Measurements from ENCODE around the gene ZNF33A. TPM values are rescaled to one million over a fixed set of nuclear protein-coding genes. Genes with fewer than 3 reads are reported as not detected.
"Not testable (repeated sequence)": the region's sequence is repeated elsewhere in the genome, so short reads cannot be mapped to it uniquely, and the experiment has no call there.

ZNF33A gene
- total RNA-seq, 1 donor from 2014 or later, result 29.3 TPM

GRCh38 chr10:38043516-38043915 is 33.0 kb downstream of the ZNF33A start:
- no peak overlapping the region for H3K4me3 Mint-ChIP-seq (ENCODE audit: unreplicated experiment)
- no peak for TF ChIP-seq CTCF (IDR thresholded peaks at IDR 0.05; ENCODE audit: unreplicated experiment)
- no peak for DNase-seq (ENCODE audit: low spot score)
- H3K27ac Mint-ChIP-seq (ENCODE audit: unreplicated experiment), result no peak overlapping the region
- no peaks in the 10 kb centered on the region for H3K9me3 Mint-ChIP-seq (ENCODE audit: unreplicated experiment)
- no peaks in the 10 kb centered on the region for H3K4me1 Mint-ChIP-seq (ENCODE audit: unreplicated experiment)
- no peaks in the 10 kb centered on the region for H3K27me3 Mint-ChIP-seq (ENCODE audit: unreplicated experiment)
- peaks cover 42% of the 10 kb centered on the region for H3K36me3 Mint-ChIP-seq (ENCODE audit: low read depth, unreplicated experiment)

DNA sequence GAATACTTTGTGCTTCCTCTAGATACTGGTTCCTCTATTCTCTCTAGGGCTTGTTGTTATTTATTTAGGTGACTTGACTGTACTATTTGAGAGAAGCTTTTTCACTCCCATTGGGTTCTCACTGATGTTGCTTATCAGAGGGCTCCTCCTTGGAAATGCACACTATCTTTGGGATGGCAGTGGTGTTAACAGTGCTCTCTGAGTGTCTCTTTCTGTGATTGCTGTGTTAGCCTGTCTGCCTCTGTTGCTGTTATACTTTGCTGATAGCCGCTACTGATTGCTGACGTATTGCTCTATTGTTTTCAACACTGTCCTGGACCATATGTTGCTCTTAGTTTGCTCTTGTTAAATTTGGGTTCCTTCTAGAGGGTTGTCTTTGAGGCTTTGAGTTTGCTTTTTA is 34.7 kb downstream of the ZNF33A start:
- no peak for DNase-seq (ENCODE audit: low spot score)
- Mint-ChIP-seq H3K27ac (ENCODE audit: unreplicated experiment) (no peak overlapping the region), H3K27me3 (ENCODE audit: unreplicated experiment) (no peaks in the 10 kb centered on the region), H3K4me1 (ENCODE audit: unreplicated experiment) (no peaks in the 10 kb centered on the region), H3K4me3 (ENCODE audit: unreplicated experiment) (no peak overlapping the region), H3K9me3 (ENCODE audit: unreplicated experiment) (no peaks in the 10 kb centered on the region), H3K36me3 (ENCODE audit: low read depth, unreplicated experiment) (peaks cover 47% of the 10 kb centered on the region)
- TF ChIP-seq CTCF (IDR thresholded peaks at IDR 0.05; ENCODE audit: unreplicated experiment), result no peak

DNA sequence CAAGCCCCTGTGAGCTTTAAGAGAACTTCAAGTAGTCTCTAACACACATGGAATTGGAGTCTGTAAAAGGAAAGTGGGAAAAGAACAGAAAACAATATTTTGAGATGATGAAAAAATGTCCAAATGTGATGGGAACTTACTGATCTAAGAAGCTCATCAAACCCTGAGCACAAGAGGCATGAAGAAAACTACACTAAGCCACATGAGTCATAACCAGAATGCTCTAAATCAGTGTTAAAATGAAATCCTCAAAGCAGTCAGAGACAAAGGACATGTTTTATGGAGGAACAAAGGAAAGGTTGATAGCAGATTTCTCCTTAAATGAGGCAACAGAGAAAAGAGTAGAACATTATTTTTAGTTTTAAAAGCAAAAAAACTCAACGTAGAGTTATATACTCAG is 37.2 kb downstream of the ZNF33A start:
- Mint-ChIP-seq H3K27me3 (ENCODE audit: unreplicated experiment) (no peaks in the 10 kb centered on the region), H3K4me1 (ENCODE audit: unreplicated experiment) (no peaks in the 10 kb centered on the region), H3K27ac (ENCODE audit: unreplicated experiment) (no peak overlapping the region), H3K4me3 (ENCODE audit: unreplicated experiment) (no peak overlapping the region), H3K9me3 (ENCODE audit: unreplicated experiment) (no peaks in the 10 kb centered on the region), H3K36me3 (ENCODE audit: low read depth, unreplicated experiment) (peaks cover 51% of the 10 kb centered on the region)
- TF ChIP-seq CTCF (IDR thresholded peaks at IDR 0.05; ENCODE audit: unreplicated experiment), result no peak
- DNase-seq (ENCODE audit: low spot score), result no peak

- Mint-ChIP-seq H3K27ac (ENCODE audit: unreplicated experiment) (no peak overlapping the region), H3K36me3 (ENCODE audit: low read depth, unreplicated experiment) (peaks cover 62% of the 10 kb centered on the region), H3K9me3 (ENCODE audit: unreplicated experiment) (peaks cover 16% of the 10 kb centered on the region), H3K27me3 (ENCODE audit: unreplicated experiment) (no peaks in the 10 kb centered on the region), H3K4me1 (ENCODE audit: unreplicated experiment) (no peaks in the 10 kb centered on the region), H3K4me3 (ENCODE audit: unreplicated experiment) (peak overlapping the region; percentile 7)
- TF ChIP-seq CTCF (IDR thresholded peaks at IDR 0.05; ENCODE audit: unreplicated experiment), result no peak
- no peak for DNase-seq (ENCODE audit: low spot score)
These were observed 39.7 kb downstream of the ZNF33A start for GRCh38 chr10:38050212-38050611.

DNA sequence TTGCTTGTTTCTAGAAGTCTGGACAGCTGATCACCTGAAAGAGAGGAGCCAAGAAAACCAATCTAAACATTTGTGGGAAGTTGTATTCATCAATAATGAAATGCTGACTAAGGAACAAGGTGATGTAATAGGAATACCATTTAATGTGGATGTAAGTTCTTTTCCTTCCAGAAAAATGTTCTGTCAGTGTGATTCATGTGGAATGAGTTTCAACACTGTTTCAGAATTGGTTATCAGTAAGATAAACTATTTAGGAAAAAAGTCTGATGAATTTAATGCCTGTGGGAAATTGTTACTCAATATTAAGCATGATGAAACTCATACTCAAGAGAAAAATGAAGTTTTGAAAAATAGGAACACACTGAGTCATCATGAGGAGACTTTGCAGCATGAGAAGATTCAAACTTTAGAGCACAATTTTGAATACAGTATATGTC is 43.9 kb downstream of the ZNF33A start:
- no peak for DNase-seq (ENCODE audit: low spot score)
- Mint-ChIP-seq H3K27ac (ENCODE audit: unreplicated experiment) (no peak overlapping the region), H3K27me3 (ENCODE audit: unreplicated experiment) (no peaks in the 10 kb centered on the region), H3K9me3 (ENCODE audit: unreplicated experiment) (peaks cover 21% of the 10 kb centered on the region), H3K36me3 (ENCODE audit: low read depth, unreplicated experiment) (peaks cover 82% of the 10 kb centered on the region), H3K4me1 (ENCODE audit: unreplicated experiment) (no peaks in the 10 kb centered on the region), H3K4me3 (ENCODE audit: unreplicated experiment) (peak overlapping the region; percentile 69)
- TF ChIP-seq CTCF (IDR thresholded peaks at IDR 0.05; ENCODE audit: unreplicated experiment), result no peak

DNA sequence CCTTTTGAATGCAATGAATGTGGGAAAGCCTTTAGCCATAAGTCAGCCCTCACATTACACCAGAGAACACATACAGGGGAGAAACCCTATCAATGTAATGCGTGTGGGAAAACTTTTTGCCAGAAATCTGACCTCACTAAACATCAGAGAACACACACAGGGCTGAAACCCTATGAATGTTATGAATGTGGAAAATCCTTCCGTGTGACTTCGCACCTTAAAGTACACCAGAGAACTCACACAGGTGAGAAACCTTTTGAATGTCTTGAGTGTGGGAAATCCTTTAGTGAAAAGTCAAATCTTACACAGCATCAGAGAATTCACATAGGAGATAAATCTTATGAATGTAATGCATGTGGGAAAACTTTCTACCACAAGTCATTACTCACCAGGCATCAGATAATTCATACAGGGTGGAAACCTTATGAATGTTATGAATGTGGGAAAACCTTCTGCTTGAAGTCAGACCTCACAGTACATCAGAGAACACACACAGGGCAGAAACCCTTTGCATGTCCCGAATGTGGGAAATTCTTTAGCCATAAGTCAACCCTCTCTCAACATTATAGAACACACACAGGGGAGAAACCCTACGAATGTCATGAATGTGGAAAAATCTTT is 44.9 kb downstream of the ZNF33A start:
- Mint-ChIP-seq H3K36me3 (ENCODE audit: low read depth, unreplicated experiment) (peaks cover 80% of the 10 kb centered on the region), H3K4me3 (ENCODE audit: unreplicated experiment) (peak overlapping the region; percentile 82), H3K9me3 (ENCODE audit: unreplicated experiment) (peaks cover 21% of the 10 kb centered on the region)
- not testable (repeated sequence) for H3K27me3 Mint-ChIP-seq (ENCODE audit: unreplicated experiment); DNase-seq (ENCODE audit: low spot score); H3K27ac Mint-ChIP-seq (ENCODE audit: unreplicated experiment); H3K4me1 Mint-ChIP-seq (ENCODE audit: unreplicated experiment)

DNA sequence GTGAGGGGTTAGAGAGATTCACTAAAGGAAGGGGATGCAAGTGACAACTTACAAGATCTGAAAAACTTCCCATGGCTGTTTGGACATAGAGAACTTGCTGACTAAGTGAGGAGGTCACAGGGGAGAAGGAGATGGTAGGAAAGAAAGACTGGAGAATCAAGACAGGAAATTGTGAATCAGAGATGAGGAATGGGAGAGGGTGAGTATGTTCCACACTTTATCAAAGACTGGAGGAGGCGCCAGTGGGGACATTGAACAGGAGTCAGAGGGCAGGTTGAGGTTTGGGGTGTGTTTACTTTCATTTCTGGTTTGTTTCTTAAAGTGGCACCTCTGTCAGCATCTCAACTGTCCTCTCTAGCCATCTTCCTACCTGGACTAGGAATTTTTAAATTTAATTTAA is 59.2 kb downstream of the ZNF33A start:
- not testable (repeated sequence) for H3K4me1 Mint-ChIP-seq (ENCODE audit: unreplicated experiment); H3K36me3 Mint-ChIP-seq (ENCODE audit: low read depth, unreplicated experiment); DNase-seq (ENCODE audit: low spot score); H3K27me3 Mint-ChIP-seq (ENCODE audit: unreplicated experiment); H3K4me3 Mint-ChIP-seq (ENCODE audit: unreplicated experiment); H3K27ac Mint-ChIP-seq (ENCODE audit: unreplicated experiment)
- peaks cover 19% of the 10 kb centered on the region for H3K9me3 Mint-ChIP-seq (ENCODE audit: unreplicated experiment)

All from endothelial cell (in vitro differentiated cells).